ENCODE results near the gene GALNT2. TPM values are rescaled to one million over a fixed set of nuclear protein-coding genes. Genes with fewer than 3 reads are reported as not detected.

The GALNT2 gene
- total and polyA plus RNA-seq, 12 donors: 22.3 to 220 (median 85.7) TPM

- no peak for TF ChIP-seq CTCF (IDR thresholded peaks at IDR 0.05)
- TF ChIP-seq POLR2A (IDR thresholded peaks at IDR 0.05): no peak
Measured at GRCh38 chr1:230068952-230069684, 2.1 kb downstream of the GALNT2 start.

GRCh38 chr1:230069796-230070195 is 2.8 kb downstream of the GALNT2 start:
- intact Hi-C loops (cut with DNase I): no loop called here
- 69 to 76% (median 73%) methylated on average over 4 of the region's 4 CpGs for WGBS, 4 donors
- H3K36me3 ChIP-seq (replicated peaks in 1 of 2): no peaks in the 10 kb centered on the region
- H3K4me3 ChIP-seq: no peak overlapping the region
- H3K4me1 ChIP-seq (replicated peaks in 1 of 2): peaks cover 37 to 67% of the 10 kb centered on the region in 2 donors
- no peaks in the 10 kb centered on the region for H3K9me3 ChIP-seq (replicated peaks in 1 of 3)
- DNase-seq: peak in 1 of 7 donors; percentile 51
- H3K27ac ChIP-seq: no peak overlapping the region
- no peaks in the 10 kb centered on the region for H3K27me3 ChIP-seq
- no peak for TF ChIP-seq POLR2A (IDR thresholded peaks at IDR 0.05)
- TF ChIP-seq CTCF (IDR thresholded peaks at IDR 0.05): no peak

More at GRCh38 chr1:230068952-230069684, 2.1 kb downstream of the GALNT2 start:
- H3K27me3 ChIP-seq: no peaks in the 10 kb centered on the region
- WGBS, 4 donors: 40 to 55% (median 47%) methylated on average over 13 of the region's 13 CpGs
- H3K4me3 ChIP-seq: peak overlapping the region in 1 of 4 donors; percentile 96
- DNase-seq: peak in 1 of 7 donors; percentile 49
- intact Hi-C loops (cut with DNase I): no loop called here
- no peaks in the 10 kb centered on the region for H3K9me3 ChIP-seq (replicated peaks in 1 of 3)
- peaks cover 31 to 60% of the 10 kb centered on the region in 2 donors for H3K4me1 ChIP-seq (replicated peaks in 1 of 2)
- H3K36me3 ChIP-seq (replicated peaks in 1 of 2): no peaks in the 10 kb centered on the region
- H3K27ac ChIP-seq: peak overlapping the region in 2 of 5 donors; percentile 89 to 98

GRCh38 chr1:230070321-230071208 is 3.5 kb downstream of the GALNT2 start:
- intact Hi-C loops (cut with DNase I): no loop called here
- H3K9me3 ChIP-seq (replicated peaks in 1 of 3): no peaks in the 10 kb centered on the region
- no peak for TF ChIP-seq POLR2A (IDR thresholded peaks at IDR 0.05)
- no peak for TF ChIP-seq CTCF (IDR thresholded peaks at IDR 0.05)
- no peak overlapping the region for H3K4me3 ChIP-seq
- peak in 1 of 7 donors; percentile 42 for DNase-seq
- H3K36me3 ChIP-seq (replicated peaks in 1 of 2): no peaks in the 10 kb centered on the region
- H3K4me1 ChIP-seq (replicated peaks in 1 of 2): peaks cover 37 to 74% of the 10 kb centered on the region in 2 donors
- no peak overlapping the region for H3K27ac ChIP-seq
- H3K27me3 ChIP-seq: no peaks in the 10 kb centered on the region
- 85 to 94% (median 88%) methylated on average over 14 of the region's 14 CpGs for WGBS, 4 donors

GRCh38 chr1:230071316-230071715 is 4.3 kb downstream of the GALNT2 start:
- WGBS, 4 donors: 73 to 90% (median 86%) methylated on average over 4 to 7 of the region's 7 CpGs
- no peak for TF ChIP-seq CTCF (IDR thresholded peaks at IDR 0.05)
- no peak for TF ChIP-seq POLR2A (IDR thresholded peaks at IDR 0.05)
- Histone ChIP-seq H3K27me3 (no peaks in the 10 kb centered on the region), H3K27ac (no peak overlapping the region), H3K4me1 (replicated peaks in 1 of 2) (peaks cover 30 to 70% of the 10 kb centered on the region in 2 donors), H3K9me3 (replicated peaks in 1 of 3) (no peaks in the 10 kb centered on the region), H3K36me3 (replicated peaks in 1 of 2) (no peaks in the 10 kb centered on the region), H3K4me3 (no peak overlapping the region)
- DNase-seq: peak in 1 of 7 donors; percentile 51
- intact Hi-C loops (cut with DNase I): no loop called here

Data from adrenal gland (tissue), 12 donors.